ENCODE data around the gene GRIP1. TPM values are rescaled to one million over a fixed set of nuclear protein-coding genes. Genes with fewer than 3 reads are reported as not detected.

The GRIP1 gene
- total and polyA plus RNA-seq, 10 of the 15 experiments (the other 5 are each of a cell fraction or from before 2014, with no cell fraction given), result 0.05 to 0.85 (median 0.50) TPM; not detected in 7

DNA sequence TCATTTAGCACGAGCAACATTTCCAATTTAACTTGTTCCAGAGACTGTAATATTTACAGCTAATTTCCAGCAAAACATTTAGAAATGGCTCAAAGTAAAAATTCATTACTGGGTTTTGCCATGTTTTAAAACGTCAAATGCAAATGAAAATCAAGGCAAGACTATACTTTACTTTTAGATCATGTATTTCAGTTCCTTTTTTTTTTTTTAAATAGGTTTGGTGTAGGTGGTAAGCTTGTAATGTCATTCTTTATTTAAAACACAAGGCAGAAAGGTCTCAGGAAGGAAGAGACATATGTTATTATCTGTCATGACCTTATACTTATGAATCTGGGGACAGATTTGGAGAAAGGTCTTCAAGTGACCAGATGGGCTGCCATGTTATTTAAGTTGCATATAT lies 54.1 kb downstream of the GRIP1 start (continued):
- TF ChIP-seq SMC3 (IDR thresholded peaks at IDR 0.05; ENCODE audit: borderline replicate concordance, low read length), result no peak
- no peak for TF ChIP-seq EGR1 (IDR thresholded peaks at IDR 0.05; ENCODE audit: borderline replicate concordance in 1 of 2, low read depth in 2 of 2, low read length in 2 of 2)
- peak; percentile 53; the same call in 1 of the 2 replicates for TF ChIP-seq PML (IDR thresholded peaks at IDR 0.05; ENCODE audit: low read length)
- TF ChIP-seq, protein P1, sequence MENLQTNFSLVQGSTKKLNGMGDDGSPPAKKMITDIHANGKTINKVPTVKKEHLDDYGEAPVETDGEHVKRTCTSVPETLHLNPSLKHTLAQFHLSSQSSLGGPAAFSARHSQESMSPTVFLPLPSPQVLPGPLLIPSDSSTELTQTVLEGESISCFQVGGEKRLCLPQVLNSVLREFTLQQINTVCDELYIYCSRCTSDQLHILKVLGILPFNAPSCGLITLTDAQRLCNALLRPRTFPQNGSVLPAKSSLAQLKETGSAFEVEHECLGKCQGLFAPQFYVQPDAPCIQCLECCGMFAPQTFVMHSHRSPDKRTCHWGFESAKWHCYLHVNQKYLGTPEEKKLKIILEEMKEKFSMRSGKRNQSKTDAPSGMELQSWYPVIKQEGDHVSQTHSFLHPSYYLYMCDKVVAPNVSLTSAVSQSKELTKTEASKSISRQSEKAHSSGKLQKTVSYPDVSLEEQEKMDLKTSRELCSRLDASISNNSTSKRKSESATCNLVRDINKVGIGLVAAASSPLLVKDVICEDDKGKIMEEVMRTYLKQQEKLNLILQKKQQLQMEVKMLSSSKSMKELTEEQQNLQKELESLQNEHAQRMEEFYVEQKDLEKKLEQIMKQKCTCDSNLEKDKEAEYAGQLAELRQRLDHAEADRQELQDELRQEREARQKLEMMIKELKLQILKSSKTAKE (IDR thresholded peaks at IDR 0.05; ENCODE audit: low read depth, poor library complexity, severe bottlenecking), result no peak
- no peak for TF ChIP-seq ZNF622 (IDR thresholded peaks at IDR 0.05)
- no peak for TF ChIP-seq BCL11A (IDR thresholded peaks at IDR 0.05; ENCODE audit: low read depth, low read length)
- no peak for TF ChIP-seq SUPT20H (IDR thresholded peaks at IDR 0.05; ENCODE audit: borderline replicate concordance, control insufficient read depth, low read depth, low read length)
- no peak; a peak in 1 of 4 replicates for TF ChIP-seq CEBPB (IDR thresholded peaks at IDR 0.05; ENCODE audit: borderline replicate concordance in 1 of 2, low read depth in 2 of 2, low read length in 2 of 2)
- peak; percentile 87 for TF ChIP-seq ZNF384 (IDR thresholded peaks at IDR 0.05; ENCODE audit: borderline replicate concordance, low read depth, low read length)
- TF ChIP-seq, protein P2, sequence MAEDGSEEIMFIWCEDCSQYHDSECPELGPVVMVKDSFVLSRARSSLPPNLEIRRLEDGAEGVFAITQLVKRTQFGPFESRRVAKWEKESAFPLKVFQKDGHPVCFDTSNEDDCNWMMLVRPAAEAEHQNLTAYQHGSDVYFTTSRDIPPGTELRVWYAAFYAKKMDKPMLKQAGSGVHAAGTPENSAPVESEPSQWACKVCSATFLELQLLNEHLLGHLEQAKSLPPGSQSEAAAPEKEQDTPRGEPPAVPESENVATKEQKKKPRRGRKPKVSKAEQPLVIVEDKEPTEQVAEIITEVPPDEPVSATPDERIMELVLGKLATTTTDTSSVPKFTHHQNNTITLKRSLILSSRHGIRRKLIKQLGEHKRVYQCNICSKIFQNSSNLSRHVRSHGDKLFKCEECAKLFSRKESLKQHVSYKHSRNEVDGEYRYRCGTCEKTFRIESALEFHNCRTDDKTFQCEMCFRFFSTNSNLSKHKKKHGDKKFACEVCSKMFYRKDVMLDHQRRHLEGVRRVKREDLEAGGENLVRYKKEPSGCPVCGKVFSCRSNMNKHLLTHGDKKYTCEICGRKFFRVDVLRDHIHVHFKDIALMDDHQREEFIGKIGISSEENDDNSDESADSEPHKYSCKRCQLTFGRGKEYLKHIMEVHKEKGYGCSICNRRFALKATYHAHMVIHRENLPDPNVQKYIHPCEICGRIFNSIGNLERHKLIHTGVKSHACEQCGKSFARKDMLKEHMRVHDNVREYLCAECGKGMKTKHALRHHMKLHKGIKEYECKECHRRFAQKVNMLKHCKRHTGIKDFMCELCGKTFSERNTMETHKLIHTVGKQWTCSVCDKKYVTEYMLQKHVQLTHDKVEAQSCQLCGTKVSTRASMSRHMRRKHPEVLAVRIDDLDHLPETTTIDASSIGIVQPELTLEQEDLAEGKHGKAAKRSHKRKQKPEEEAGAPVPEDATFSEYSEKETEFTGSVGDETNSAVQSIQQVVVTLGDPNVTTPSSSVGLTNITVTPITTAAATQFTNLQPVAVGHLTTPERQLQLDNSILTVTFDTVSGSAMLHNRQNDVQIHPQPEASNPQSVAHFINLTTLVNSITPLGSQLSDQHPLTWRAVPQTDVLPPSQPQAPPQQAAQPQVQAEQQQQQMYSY (CRISPR knock-in tag; IDR thresholded peaks at IDR 0.05), result no peak
- TF ChIP-seq, protein P3, sequence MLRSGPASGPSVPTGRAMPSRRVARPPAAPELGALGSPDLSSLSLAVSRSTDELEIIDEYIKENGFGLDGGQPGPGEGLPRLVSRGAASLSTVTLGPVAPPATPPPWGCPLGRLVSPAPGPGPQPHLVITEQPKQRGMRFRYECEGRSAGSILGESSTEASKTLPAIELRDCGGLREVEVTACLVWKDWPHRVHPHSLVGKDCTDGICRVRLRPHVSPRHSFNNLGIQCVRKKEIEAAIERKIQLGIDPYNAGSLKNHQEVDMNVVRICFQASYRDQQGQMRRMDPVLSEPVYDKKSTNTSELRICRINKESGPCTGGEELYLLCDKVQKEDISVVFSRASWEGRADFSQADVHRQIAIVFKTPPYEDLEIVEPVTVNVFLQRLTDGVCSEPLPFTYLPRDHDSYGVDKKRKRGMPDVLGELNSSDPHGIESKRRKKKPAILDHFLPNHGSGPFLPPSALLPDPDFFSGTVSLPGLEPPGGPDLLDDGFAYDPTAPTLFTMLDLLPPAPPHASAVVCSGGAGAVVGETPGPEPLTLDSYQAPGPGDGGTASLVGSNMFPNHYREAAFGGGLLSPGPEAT (IDR thresholded peaks at IDR 0.05; ENCODE audit: low read depth), result 0 out of 2 replicates have a peak, but pooled peaks have one; percentile 14
- TF ChIP-seq, protein P4, sequence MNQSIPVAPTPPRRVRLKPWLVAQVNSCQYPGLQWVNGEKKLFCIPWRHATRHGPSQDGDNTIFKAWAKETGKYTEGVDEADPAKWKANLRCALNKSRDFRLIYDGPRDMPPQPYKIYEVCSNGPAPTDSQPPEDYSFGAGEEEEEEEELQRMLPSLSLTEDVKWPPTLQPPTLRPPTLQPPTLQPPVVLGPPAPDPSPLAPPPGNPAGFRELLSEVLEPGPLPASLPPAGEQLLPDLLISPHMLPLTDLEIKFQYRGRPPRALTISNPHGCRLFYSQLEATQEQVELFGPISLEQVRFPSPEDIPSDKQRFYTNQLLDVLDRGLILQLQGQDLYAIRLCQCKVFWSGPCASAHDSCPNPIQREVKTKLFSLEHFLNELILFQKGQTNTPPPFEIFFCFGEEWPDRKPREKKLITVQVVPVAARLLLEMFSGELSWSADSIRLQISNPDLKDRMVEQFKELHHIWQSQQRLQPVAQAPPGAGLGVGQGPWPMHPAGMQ (IDR thresholded peaks at IDR 0.05; ENCODE audit: borderline replicate concordance), result no peak
- peak; percentile 88 for TF ChIP-seq MEF2A (IDR thresholded peaks at IDR 0.05; ENCODE audit: insufficient read depth, low read depth, low read length)
- peak; percentile 51; the same call in 1 of the 2 replicates for TF ChIP-seq FOXM1 (IDR thresholded peaks at IDR 0.05; ENCODE audit: low read depth, low read length)
- TF ChIP-seq ATF7 (IDR thresholded peaks at IDR 0.05; ENCODE audit: low read depth), result peak; percentile 68
- TF ChIP-seq NR2C2 (IDR thresholded peaks at IDR 0.05; ENCODE audit: borderline replicate concordance, control insufficient read depth, insufficient read length, low read depth), result no peak
- no peak for TF ChIP-seq EP300 (IDR thresholded peaks at IDR 0.05; ENCODE audit: borderline replicate concordance in 1 of 2, control insufficient read depth in 1 of 2, low read depth in 2 of 2, low read length in 2 of 2)
- TF ChIP-seq RUNX3 (IDR thresholded peaks at IDR 0.05; ENCODE audit: low read length), result no peak; the same call in none of the 2 replicates
- TF ChIP-seq ASH2L (IDR thresholded peaks at IDR 0.05; ENCODE audit: borderline replicate concordance, low read depth), result no peak
- peak; percentile 57; the same call in 1 of the 2 replicates for TF ChIP-seq TBL1XR1 (IDR thresholded peaks at IDR 0.05; ENCODE audit: low read depth, low read length)
- 0 out of 2 replicates have a peak, but pooled peaks have one; percentile 31 for TF ChIP-seq GABPA (IDR thresholded peaks at IDR 0.05; ENCODE audit: low read depth)
- no peak for TF ChIP-seq HDGF (IDR thresholded peaks at IDR 0.05)

Measured in GM12878 (cell line).